Measurements from ENCODE around the gene CNN2. TPM values are rescaled to one million over a fixed set of nuclear protein-coding genes. Genes with fewer than 3 reads are reported as not detected.
A peak's percentile ranks its signal among the peaks of the same experiment; 100 is the strongest.

The CNN2 gene
- total and polyA plus RNA-seq, 2 of the 13 experiments (the other 11 are each of a cell fraction or from before 2014, with no cell fraction given), result 63.6 to 70.0 TPM

GRCh38 chr19:1085676-1086442, 59.5 kb downstream of the CNN2 start (continued):
- TF ChIP-seq HNF1A (IDR thresholded peaks at IDR 0.05; ENCODE audit: low read depth), result no peak
- no peak for TF ChIP-seq HNF1A (CRISPR knock-in tag; IDR thresholded peaks at IDR 0.05; ENCODE audit: borderline replicate concordance)
- no peak for TF ChIP-seq ZNF780A (CRISPR knock-in tag; IDR thresholded peaks at IDR 0.05)
- no peak for TF ChIP-seq ZMAT5 (CRISPR knock-in tag; IDR thresholded peaks at IDR 0.05; ENCODE audit: borderline replicate concordance, low read depth)
- no peak for TF ChIP-seq TFE3 (CRISPR knock-in tag; IDR thresholded peaks at IDR 0.05)
- TF ChIP-seq BRF2 (CRISPR knock-in tag; IDR thresholded peaks at IDR 0.05), result no peak
- no peak for TF ChIP-seq CBFB (CRISPR knock-in tag; IDR thresholded peaks at IDR 0.05)
- peak; percentile 90; the same call in 1 of the 2 replicates for TF ChIP-seq AKAP8 (CRISPR knock-in tag; IDR thresholded peaks at IDR 0.05)
- no peak; the same call in none of the 2 replicates for TF ChIP-seq POLR2AphosphoS5 (IDR thresholded peaks at IDR 0.05; ENCODE audit: low read depth, low read length)
- no peak for TF ChIP-seq IRF1 (CRISPR knock-in tag; IDR thresholded peaks at IDR 0.05; ENCODE audit: low read depth)
- TF ChIP-seq TOPORS (CRISPR knock-in tag; IDR thresholded peaks at IDR 0.05), result no peak
- TF ChIP-seq DDIT3 (CRISPR knock-in tag; IDR thresholded peaks at IDR 0.05), result no peak
- no peak for TF ChIP-seq SAFB2 (CRISPR knock-in tag; IDR thresholded peaks at IDR 0.05; ENCODE audit: borderline replicate concordance, low read depth)
- TF ChIP-seq IRF2 (CRISPR knock-in tag; IDR thresholded peaks at IDR 0.05), result no peak
- TF ChIP-seq ZSCAN29 (CRISPR knock-in tag; conservative IDR thresholded peaks at IDR 0.05), result no peak
- no peak for TF ChIP-seq ZNF724P (CRISPR knock-in tag; IDR thresholded peaks at IDR 0.05; ENCODE audit: borderline replicate concordance)
- TF ChIP-seq HOXA3 (CRISPR knock-in tag; IDR thresholded peaks at IDR 0.05), result no peak
- no peak for TF ChIP-seq HCFC1 (IDR thresholded peaks at IDR 0.05; ENCODE audit: low read depth, low read length)
- no peak for TF ChIP-seq ZFX (CRISPR knock-in tag; IDR thresholded peaks at IDR 0.05; ENCODE audit: low read depth)
- peak; percentile 99 for TF ChIP-seq AGO2 (optimal IDR thresholded peaks at IDR 0.05; ENCODE audit: low read depth, low read length)
- TF ChIP-seq HNRNPUL1 (IDR thresholded peaks at IDR 0.05; ENCODE audit: low read depth, low read length), result no peak
- TF ChIP-seq ZSCAN9 (CRISPR knock-in tag; IDR thresholded peaks at IDR 0.05; ENCODE audit: borderline replicate concordance), result no peak

Data from HepG2 (cell line).